GM18868 (cell line): ENCODE measurements around the gene LRRC55.

ENCODE experiments used
- ATAC-seq: cut with Tn5 transposase; IDR thresholded peaks from one replicate; pipeline ENCODE4 v1.9.1; 2021; ENCODE audit warnings: mild to moderate bottlenecking, moderate library complexity; ENCODE audit not compliant: unreplicated experiment

The LRRC55 gene

GRCh38 chr11:57181678-57182305 lies at the start of gene LRRC55:
LRRC55 (plus strand) TSS chr11:57181953; CDS start chr11:57182023, 70 bp downstream.
- no peak for ATAC-seq

GRCh38 chr11:57133366-57134038 lies 48.3 kb upstream of the LRRC55 start:
- no peak for ATAC-seq

GRCh38 chr11:57134284-57134683 lies 47.5 kb upstream of the LRRC55 start:
- no peak for ATAC-seq

GRCh38 chr11:57135020-57135751 lies 46.6 kb upstream of the LRRC55 start:
- no peak for ATAC-seq

- ATAC-seq: no peak
These were observed 41.2 kb upstream of the LRRC55 start for GRCh38 chr11:57140568-57140967.

- ATAC-seq: no peak
These were observed 38.3 kb upstream of the LRRC55 start for GRCh38 chr11:57143459-57143858.

GRCh38 chr11:57144075-57144474 lies 37.7 kb upstream of the LRRC55 start:
- no peak for ATAC-seq

GRCh38 chr11:57144531-57145320 lies 37.0 kb upstream of the LRRC55 start:
- no peak for ATAC-seq

GRCh38 chr11:57146301-57146700 lies 35.5 kb upstream of the LRRC55 start:
- ATAC-seq: no peak

GRCh38 chr11:57148621-57149020 lies 33.1 kb upstream of the LRRC55 start:
- ATAC-seq: no peak

GRCh38 chr11:57150454-57150917 lies 31.3 kb upstream of the LRRC55 start:
- ATAC-seq: no peak

GRCh38 chr11:57152134-57152533 lies 29.6 kb upstream of the LRRC55 start:
- no peak for ATAC-seq

GRCh38 chr11:57153448-57153847 lies 28.3 kb upstream of the LRRC55 start:
- ATAC-seq: no peak

GRCh38 chr11:57154739-57155138 lies 27.0 kb upstream of the LRRC55 start:
- no peak for ATAC-seq

GRCh38 chr11:57155400-57155799 lies 26.4 kb upstream of the LRRC55 start:
- ATAC-seq: no peak

- ATAC-seq: no peak
These were observed 25.7 kb upstream of the LRRC55 start for GRCh38 chr11:57155838-57156607.

GRCh38 chr11:57156928-57157327 lies 24.8 kb upstream of the LRRC55 start:
- no peak for ATAC-seq

- ATAC-seq: no peak
These were observed 24.1 kb upstream of the LRRC55 start for GRCh38 chr11:57157624-57158023.

GRCh38 chr11:57158180-57158579 lies 23.6 kb upstream of the LRRC55 start:
- no peak for ATAC-seq

- ATAC-seq: no peak
These were observed 23.2 kb upstream of the LRRC55 start for GRCh38 chr11:57158599-57158998.
